ENCODE data around the gene CCDC3.
A peak's percentile ranks its signal among the peaks of the same experiment; 100 is the strongest.

Gene CCDC3

GRCh38 chr10:12910835-12911234, 90.7 kb downstream of the CCDC3 start:
- H3K4me3 ChIP-seq (ENCODE audit: low read length), result no peak overlapping the region
- WGBS (ENCODE audit: insufficient coverage, insufficient read length), result no CpG with 5 or more reads among the region's 4 CpGs
- H3K9me3 ChIP-seq (ENCODE audit: control insufficient read depth, insufficient read depth, low read length), result no peaks in the 10 kb centered on the region
- H3K4me1 ChIP-seq (ENCODE audit: control insufficient read depth, insufficient read depth, low read length), result no peaks in the 10 kb centered on the region
- DNase-seq (ENCODE audit: low read depth, low spot score), result no peak
- H3K27ac ChIP-seq (ENCODE audit: low read length), result no peak overlapping the region
- H3K27me3 ChIP-seq (ENCODE audit: control insufficient read depth, insufficient read depth, low read length), result no peaks in the 10 kb centered on the region
- no peaks in the 10 kb centered on the region for H3K36me3 ChIP-seq (ENCODE audit: control insufficient read depth, insufficient read depth, low read length)

- Histone ChIP-seq H3K27ac (ENCODE audit: low read length) (no peak overlapping the region), H3K4me1 (ENCODE audit: control insufficient read depth, insufficient read depth, low read length) (no peaks in the 10 kb centered on the region), H3K4me3 (ENCODE audit: low read length) (no peak overlapping the region), H3K9me3 (ENCODE audit: control insufficient read depth, insufficient read depth, low read length) (no peaks in the 10 kb centered on the region), H3K36me3 (ENCODE audit: control insufficient read depth, insufficient read depth, low read length) (no peaks in the 10 kb centered on the region), H3K27me3 (ENCODE audit: control insufficient read depth, insufficient read depth, low read length) (no peaks in the 10 kb centered on the region)
- no peak for DNase-seq (ENCODE audit: low read depth, low spot score)
- WGBS (ENCODE audit: insufficient coverage, insufficient read length), result no CpG with 5 or more reads among the region's 3 CpGs
Measured at GRCh38 chr10:12909836-12910185, 91.7 kb downstream of the CCDC3 start.

- H3K9me3 ChIP-seq (ENCODE audit: control insufficient read depth, insufficient read depth, low read length), result no peaks in the 10 kb centered on the region
- no peak for DNase-seq (ENCODE audit: low read depth, low spot score)
- no peaks in the 10 kb centered on the region for H3K36me3 ChIP-seq (ENCODE audit: control insufficient read depth, insufficient read depth, low read length)
- H3K4me3 ChIP-seq (ENCODE audit: low read length), result no peak overlapping the region
- no peaks in the 10 kb centered on the region for H3K27me3 ChIP-seq (ENCODE audit: control insufficient read depth, insufficient read depth, low read length)
- H3K4me1 ChIP-seq (ENCODE audit: control insufficient read depth, insufficient read depth, low read length), result no peaks in the 10 kb centered on the region
- WGBS (ENCODE audit: insufficient coverage, insufficient read length), result no CpG with 5 or more reads among the region's 9 CpGs
- no peak overlapping the region for H3K27ac ChIP-seq (ENCODE audit: low read length)
Measured at GRCh38 chr10:12909182-12909835, 92.2 kb downstream of the CCDC3 start.

GRCh38 chr10:12908773-12909172, 92.7 kb downstream of the CCDC3 start:
- Histone ChIP-seq H3K36me3 (ENCODE audit: control insufficient read depth, insufficient read depth, low read length) (no peaks in the 10 kb centered on the region), H3K9me3 (ENCODE audit: control insufficient read depth, insufficient read depth, low read length) (no peaks in the 10 kb centered on the region), H3K27me3 (ENCODE audit: control insufficient read depth, insufficient read depth, low read length) (no peaks in the 10 kb centered on the region), H3K27ac (ENCODE audit: low read length) (no peak overlapping the region), H3K4me3 (ENCODE audit: low read length) (no peak overlapping the region), H3K4me1 (ENCODE audit: control insufficient read depth, insufficient read depth, low read length) (no peaks in the 10 kb centered on the region)
- WGBS (ENCODE audit: insufficient coverage, insufficient read length), result no CpG with 5 or more reads among the region's 4 CpGs
- no peak for DNase-seq (ENCODE audit: low read depth, low spot score)

- no CpG with 5 or more reads among the region's 4 CpGs for WGBS (ENCODE audit: insufficient coverage, insufficient read length)
- no peak for DNase-seq (ENCODE audit: low read depth, low spot score)
Measured at GRCh38 chr10:12907656-12908055, 93.9 kb downstream of the CCDC3 start.

GRCh38 chr10:12906051-12906541, 95.4 kb downstream of the CCDC3 start:
- Histone ChIP-seq H3K36me3 (ENCODE audit: control insufficient read depth, insufficient read depth, low read length) (no peaks in the 10 kb centered on the region), H3K27ac (ENCODE audit: low read length) (no peak overlapping the region), H3K27me3 (ENCODE audit: control insufficient read depth, insufficient read depth, low read length) (no peaks in the 10 kb centered on the region), H3K4me3 (ENCODE audit: low read length) (no peak overlapping the region), H3K9me3 (ENCODE audit: control insufficient read depth, insufficient read depth, low read length) (no peaks in the 10 kb centered on the region), H3K4me1 (ENCODE audit: control insufficient read depth, insufficient read depth, low read length) (no peaks in the 10 kb centered on the region; the same call in 1 of the 2 replicates)
- no CpG with 5 or more reads among the region's 13 CpGs for WGBS (ENCODE audit: insufficient coverage, insufficient read length)
- no peak for DNase-seq (ENCODE audit: low read depth, low spot score)

More at GRCh38 chr10:12907656-12908055, 93.9 kb downstream of the CCDC3 start:
- no peaks in the 10 kb centered on the region; the same call in 1 of the 2 replicates for H3K4me1 ChIP-seq (ENCODE audit: control insufficient read depth, insufficient read depth, low read length)
- no peaks in the 10 kb centered on the region for H3K27me3 ChIP-seq (ENCODE audit: control insufficient read depth, insufficient read depth, low read length)
- H3K36me3 ChIP-seq (ENCODE audit: control insufficient read depth, insufficient read depth, low read length), result no peaks in the 10 kb centered on the region
- no peak overlapping the region for H3K27ac ChIP-seq (ENCODE audit: low read length)
- no peak overlapping the region for H3K4me3 ChIP-seq (ENCODE audit: low read length)
- H3K9me3 ChIP-seq (ENCODE audit: control insufficient read depth, insufficient read depth, low read length), result no peaks in the 10 kb centered on the region

GRCh38 chr10:12905067-12905466, 96.4 kb downstream of the CCDC3 start:
- whole genome bisulfite sequencing (ENCODE audit: insufficient coverage, insufficient read length), result no CpG with 5 or more reads among the region's 5 CpGs

GRCh38 chr10:12902851-12903358, 98.6 kb downstream of the CCDC3 start:
- no CpG with 5 or more reads among the region's 7 CpGs for whole genome bisulfite sequencing (ENCODE audit: insufficient coverage, insufficient read length)
- Histone ChIP-seq H3K27ac (ENCODE audit: low read length) (no peak overlapping the region), H3K36me3 (ENCODE audit: control insufficient read depth, insufficient read depth, low read length) (no peaks in the 10 kb centered on the region), H3K27me3 (ENCODE audit: control insufficient read depth, insufficient read depth, low read length) (no peaks in the 10 kb centered on the region), H3K4me3 (ENCODE audit: low read length) (no peak overlapping the region), H3K4me1 (ENCODE audit: control insufficient read depth, insufficient read depth, low read length) (no peaks in the 10 kb centered on the region; the same call in 1 of the 2 replicates), H3K9me3 (ENCODE audit: control insufficient read depth, insufficient read depth, low read length) (no peaks in the 10 kb centered on the region)
- no peak for DNase-seq (ENCODE audit: low read depth, low spot score)

More at GRCh38 chr10:12905067-12905466, 96.4 kb downstream of the CCDC3 start:
- DNase-seq (ENCODE audit: low read depth, low spot score), result no peak
- Histone ChIP-seq H3K9me3 (ENCODE audit: control insufficient read depth, insufficient read depth, low read length) (no peaks in the 10 kb centered on the region), H3K27me3 (ENCODE audit: control insufficient read depth, insufficient read depth, low read length) (no peaks in the 10 kb centered on the region), H3K36me3 (ENCODE audit: control insufficient read depth, insufficient read depth, low read length) (no peaks in the 10 kb centered on the region), H3K27ac (ENCODE audit: low read length) (no peak overlapping the region), H3K4me1 (ENCODE audit: control insufficient read depth, insufficient read depth, low read length) (no peaks in the 10 kb centered on the region; the same call in 1 of the 2 replicates), H3K4me3 (ENCODE audit: low read length) (no peak overlapping the region)

GRCh38 chr10:12902135-12902572, 99.4 kb downstream of the CCDC3 start:
- Histone ChIP-seq H3K4me1 (ENCODE audit: control insufficient read depth, insufficient read depth, low read length) (peaks cover 3% of the 10 kb centered on the region; the same call in 1 of the 2 replicates), H3K36me3 (ENCODE audit: control insufficient read depth, insufficient read depth, low read length) (no peaks in the 10 kb centered on the region), H3K9me3 (ENCODE audit: control insufficient read depth, insufficient read depth, low read length) (no peaks in the 10 kb centered on the region), H3K27ac (ENCODE audit: low read length) (no peak overlapping the region), H3K27me3 (ENCODE audit: control insufficient read depth, insufficient read depth, low read length) (no peaks in the 10 kb centered on the region), H3K4me3 (ENCODE audit: low read length) (no peak overlapping the region)
- WGBS (ENCODE audit: insufficient coverage, insufficient read length), result no CpG with 5 or more reads among the region's 2 CpGs
- DNase-seq (ENCODE audit: low read depth, low spot score), result peak; percentile 47

GRCh38 chr10:12899546-12899945, 102.0 kb downstream of the CCDC3 start:
- no peaks in the 10 kb centered on the region for H3K36me3 ChIP-seq (ENCODE audit: control insufficient read depth, insufficient read depth, low read length)
- H3K9me3 ChIP-seq (ENCODE audit: control insufficient read depth, insufficient read depth, low read length), result no peaks in the 10 kb centered on the region
- H3K27ac ChIP-seq (ENCODE audit: low read length), result no peak overlapping the region
- peaks cover 3% of the 10 kb centered on the region; the same call in 1 of the 2 replicates for H3K4me1 ChIP-seq (ENCODE audit: control insufficient read depth, insufficient read depth, low read length)
- no peaks in the 10 kb centered on the region for H3K27me3 ChIP-seq (ENCODE audit: control insufficient read depth, insufficient read depth, low read length)
- WGBS (ENCODE audit: insufficient coverage, insufficient read length), result no CpG with 5 or more reads among the region's 7 CpGs
- no peak overlapping the region for H3K4me3 ChIP-seq (ENCODE audit: low read length)
- no peak for DNase-seq (ENCODE audit: low read depth, low spot score)

GRCh38 chr10:12898271-12898670, 103.2 kb downstream of the CCDC3 start:
- WGBS (ENCODE audit: insufficient coverage, insufficient read length), result no CpG with 5 or more reads among the region's 24 CpGs
- Histone ChIP-seq H3K27me3 (ENCODE audit: control insufficient read depth, insufficient read depth, low read length) (no peaks in the 10 kb centered on the region), H3K4me1 (ENCODE audit: control insufficient read depth, insufficient read depth, low read length) (peaks cover 3% of the 10 kb centered on the region; the same call in 1 of the 2 replicates), H3K4me3 (ENCODE audit: low read length) (no peak overlapping the region), H3K27ac (ENCODE audit: low read length) (no peak overlapping the region), H3K9me3 (ENCODE audit: control insufficient read depth, insufficient read depth, low read length) (no peaks in the 10 kb centered on the region), H3K36me3 (ENCODE audit: control insufficient read depth, insufficient read depth, low read length) (no peaks in the 10 kb centered on the region)
- DNase-seq (ENCODE audit: low read depth, low spot score), result no peak
